Nephron progenitor cell (in vitro differentiated cells): ENCODE results near the gene CRELD1.

Experiments used
- DNase-seq: peaks from one replicate; pipeline ENCODE4 v3.0.0; 2021
- H3K27ac Mint-ChIP-seq: 2 replicates; pipeline ENCODE4 v1.8.0; 2021; ENCODE audit warnings: mild to moderate bottlenecking, moderate library complexity, mixed read lengths
- H3K27me3 Mint-ChIP-seq: 2 replicates; pipeline ENCODE4 v1.8.0; 2021; ENCODE audit warnings: mild to moderate bottlenecking, low read depth, mixed read lengths; ENCODE audit not compliant: poor library complexity
- H3K36me3 Mint-ChIP-seq: 2 replicates; pipeline ENCODE4 v1.8.0; 2021; ENCODE audit warnings: low read depth, mixed read lengths
- H3K4me1 Mint-ChIP-seq: 2 replicates; pipeline ENCODE4 v1.8.0; 2021; ENCODE audit warnings: mixed read lengths
- H3K4me3 Mint-ChIP-seq: 2 replicates; pipeline ENCODE4 v1.8.0; 2021; ENCODE audit warnings: mild to moderate bottlenecking, moderate library complexity, mixed read lengths
- H3K9me3 Mint-ChIP-seq: 2 replicates; pipeline ENCODE4 v1.8.0; 2021; ENCODE audit warnings: mild to moderate bottlenecking, moderate library complexity, mixed read lengths
- CTCF ChIP-seq: fragments of 200-600 bp; sonication (generic); IDR thresholded peaks from 2 replicates; pipeline ENCODE4 v1.5.0; 2021; ENCODE audit warnings: antibody characterized with exemption

Gene CRELD1

GRCh38 chr3:9933561-9934234, at the start of gene CRELD1:
Gene CRELD1, plus strand, starts transcription at chr3:9933834. Its CDS starts 605 bp downstream, at chr3:9934439.
- Mint-ChIP-seq H3K27me3 (peaks cover 21% of the 10 kb centered on the region), H3K36me3 (peaks cover 20% of the 10 kb centered on the region), H3K27ac (peak within 1 kb of the TSS; percentile 99), H3K4me1 (peaks cover 21% of the 10 kb centered on the region), H3K9me3 (no peaks in the 10 kb centered on the region), H3K4me3 (peak within 1 kb of the TSS; percentile 98)
- TF ChIP-seq CTCF, result no peak
- DNase-seq, result peak; percentile 95

- no peak for DNase-seq
- Mint-ChIP-seq H3K36me3 (no peaks in the 10 kb centered on the region), H3K27me3 (peaks cover 5% of the 10 kb centered on the region), H3K27ac (peak overlapping the region; percentile 30), H3K9me3 (no peaks in the 10 kb centered on the region), H3K4me1 (peaks cover 8% of the 10 kb centered on the region), H3K4me3 (no peak overlapping the region)
- no peak for TF ChIP-seq CTCF
These were observed 49.0 kb upstream of the CRELD1 start for GRCh38 chr3:9884555-9885165.

GRCh38 chr3:9886328-9886727, 47.3 kb upstream of the CRELD1 start:
- Mint-ChIP-seq H3K27me3 (peaks cover 3% of the 10 kb centered on the region), H3K36me3 (no peaks in the 10 kb centered on the region), H3K27ac (no peak overlapping the region), H3K9me3 (no peaks in the 10 kb centered on the region), H3K4me3 (no peak overlapping the region), H3K4me1 (peaks cover 14% of the 10 kb centered on the region)
- DNase-seq, result no peak
- no peak for TF ChIP-seq CTCF

- Mint-ChIP-seq H3K36me3 (peaks cover 9% of the 10 kb centered on the region), H3K27ac (no peak overlapping the region), H3K4me3 (no peak overlapping the region), H3K9me3 (no peaks in the 10 kb centered on the region), H3K4me1 (peaks cover 22% of the 10 kb centered on the region), H3K27me3 (peaks cover 5% of the 10 kb centered on the region)
- no peak for TF ChIP-seq CTCF
- no peak for DNase-seq
These were observed 46.2 kb upstream of the CRELD1 start for GRCh38 chr3:9887480-9887879.

- Mint-ChIP-seq H3K27ac (no peak overlapping the region), H3K9me3 (no peaks in the 10 kb centered on the region), H3K27me3 (peaks cover 6% of the 10 kb centered on the region), H3K4me1 (peaks cover 29% of the 10 kb centered on the region), H3K4me3 (no peak overlapping the region), H3K36me3 (peaks cover 19% of the 10 kb centered on the region)
- no peak for DNase-seq
- TF ChIP-seq CTCF, result no peak
These were observed 45.1 kb upstream of the CRELD1 start for GRCh38 chr3:9888540-9888939.

GRCh38 chr3:9889405-9889804, 44.2 kb upstream of the CRELD1 start:
- TF ChIP-seq CTCF, result no peak
- Mint-ChIP-seq H3K9me3 (no peaks in the 10 kb centered on the region), H3K4me1 (peaks cover 25% of the 10 kb centered on the region), H3K36me3 (peaks cover 27% of the 10 kb centered on the region), H3K4me3 (no peak overlapping the region), H3K27ac (no peak overlapping the region), H3K27me3 (peaks cover 6% of the 10 kb centered on the region)
- DNase-seq, result no peak
